CD14-positive monocyte (primary cell): ENCODE results near the gene C6orf15. TPM values are rescaled to one million over a fixed set of nuclear protein-coding genes. Genes with fewer than 3 reads are reported as not detected.

ENCODE experiments used
- DNase-seq, 3 donors: peaks; one replicate each; pipeline ENCODE4 v3.0.0-alpha.2; 2011 to 2022
- H2AFZ ChIP-seq: 2 replicates; pipeline ENCODE4 v1.6.0; 2012; ENCODE audit warnings: mild to moderate bottlenecking, low read depth, low read length, inconsistent platforms; ENCODE audit not compliant: insufficient read depth, poor library complexity, severe bottlenecking
- H3K27ac ChIP-seq, 2 donors: 1 replicate in 1 of 2; 2 replicates in 1 of 2; pipeline ENCODE4 v1.5.1; 2012 to 2013; ENCODE audit warnings: low read length in 2 of 2, control low read depth in 1 of 2, inconsistent platforms in 1 of 2, low read depth in 1 of 2, mild to moderate bottlenecking in 1 of 2
- H3K27me3 ChIP-seq, 2 donors: one replicate each; pipeline versions ENCODE4 v1.6.0 to v1.6.1; 2011 to 2013; ENCODE audit warnings: low read length in 2 of 2; ENCODE audit not compliant: control insufficient read depth in 2 of 2, insufficient read depth in 2 of 2
- H3K36me3 ChIP-seq, 2 donors: replicated peaks in 1 of 2; 1 replicate in 1 of 2; 2 replicates in 1 of 2; pipeline versions ENCODE4 v1.5.1 to v1.6.1; 2012 to 2013; ENCODE audit warnings: low read length in 2 of 2, control low read depth in 1 of 2, inconsistent platforms in 1 of 2, mild to moderate bottlenecking in 1 of 2; ENCODE audit not compliant: insufficient read depth in 2 of 2, control insufficient read depth in 1 of 2
- H3K4me1 ChIP-seq, 2 donors: 1 replicate in 1 of 2; 2 replicates in 1 of 2; pipeline versions ENCODE4 v1.5.1 to v1.6.1; 2012 to 2013; ENCODE audit warnings: low read length in 2 of 2, control low read depth in 1 of 2, inconsistent platforms in 1 of 2, mild to moderate bottlenecking in 1 of 2, moderate library complexity in 1 of 2; ENCODE audit not compliant: insufficient read depth in 2 of 2, control insufficient read depth in 1 of 2
- H3K4me2 ChIP-seq: replicated peaks from 2 replicates; pipeline ENCODE3; 2012; ENCODE audit warnings: low read length, moderate library complexity, mild to moderate bottlenecking; ENCODE audit not compliant: poor library complexity, severe bottlenecking; ENCODE audit errors: extremely low read depth
- H3K4me3 ChIP-seq, 3 experiments: fragments of 200-600 bp in 1 of 3; sonication (generic) in 1 of 3; replicated peaks in 1 of 3; 1 replicate in 2 of 3; 2 replicates in 1 of 3; pipeline ENCODE4 v1.5.1; 2011 to 2013; ENCODE audit warnings: low read length in 3 of 3, mild to moderate bottlenecking in 3 of 3, control low read depth in 2 of 3, low read depth in 2 of 3, inconsistent platforms in 1 of 3, moderate library complexity in 1 of 3
- H3K79me2 ChIP-seq: 2 replicates; pipeline ENCODE4 v1.6.0; 2012; ENCODE audit warnings: mild to moderate bottlenecking, control low read depth, inconsistent platforms, low read length, moderate library complexity; ENCODE audit not compliant: insufficient read depth
- H3K9ac ChIP-seq: 2 replicates; pipeline ENCODE4 v1.6.0; 2017; ENCODE audit warnings: low read length, mild to moderate bottlenecking; ENCODE audit not compliant: insufficient read depth, poor library complexity, severe bottlenecking
- H3K9me3 ChIP-seq, 2 donors: replicated peaks in 1 of 2; 1 replicate in 1 of 2; 2 replicates in 1 of 2; pipeline versions ENCODE4 v1.5.1 to v1.6.1; 2012 to 2013; ENCODE audit warnings: low read length in 2 of 2, control low read depth in 1 of 2; ENCODE audit not compliant: control insufficient read depth in 1 of 2, insufficient read depth in 1 of 2
- H4K20me1 ChIP-seq: 2 replicates; pipeline ENCODE4 v1.6.0; 2012; ENCODE audit warnings: mild to moderate bottlenecking, low read length, control low read depth, moderate library complexity; ENCODE audit not compliant: insufficient read depth
- H3K27ac Mint-ChIP-seq, 7 donors: one replicate each; pipeline ENCODE4 v1.8.0; 2020; ENCODE audit warnings: mild to moderate bottlenecking in 7 of 7, mixed read lengths in 7 of 7, moderate library complexity in 6 of 7, inconsistent platforms in 2 of 7
- H3K27me3 Mint-ChIP-seq, 3 donors: one replicate each; pipeline ENCODE4 v1.8.0; 2021 to 2022; ENCODE audit warnings: low read depth in 3 of 3, mild to moderate bottlenecking in 3 of 3, mixed read lengths in 3 of 3, moderate library complexity in 3 of 3, inconsistent platforms in 1 of 3
- H3K36me3 Mint-ChIP-seq, 2 donors: one replicate each; pipeline ENCODE4 v1.8.0; 2020; ENCODE audit warnings: mixed read lengths in 2 of 2, inconsistent platforms in 1 of 2, mild to moderate bottlenecking in 1 of 2
- H3K4me1 Mint-ChIP-seq: one replicate; pipeline ENCODE4 v1.8.0; 2020; ENCODE audit warnings: mild to moderate bottlenecking, mixed read lengths
- H3K4me3 Mint-ChIP-seq, 2 donors: one replicate each; pipeline ENCODE4 v1.8.0; 2020; ENCODE audit warnings: mild to moderate bottlenecking in 2 of 2, mixed read lengths in 2 of 2, moderate library complexity in 1 of 2
- H3K9me3 Mint-ChIP-seq, 7 donors: one replicate each; pipeline ENCODE4 v1.8.0; 2020 to 2022; ENCODE audit warnings: mixed read lengths in 7 of 7, mild to moderate bottlenecking in 6 of 7, moderate library complexity in 6 of 7, inconsistent platforms in 2 of 7
- CTCF ChIP-seq: fragments of 200-600 bp; IDR thresholded peaks from one replicate; pipeline ENCODE4 v1.8.0; 2022; ENCODE audit warnings: antibody characterized with exemption, mild to moderate bottlenecking
- WGBS: methylation state at CpG from one replicate; pipeline ENCODE4 v1.1.5; 2013; ENCODE audit warnings: missing lambda C conversion rate; ENCODE audit not compliant: insufficient coverage; 5-methylcytosine and 5-hydroxymethylcytosine counted together
- intact Hi-C, 2 donors: fragments of 100-400 bp; cut with micrococcal nuclease; formaldehyde crosslinking; loops; one replicate each; pipeline versions ENCODE4 v1.15.0 to v1.15.1; 2023
- polyA minus RNA-seq: library from RNA; depleted of rRNA, polyadenylated mRNA; stranded (reverse); fragments of >200 nt; gene quantifications from 2 replicates; pipeline ENCODE4 v1.2.3, GENCODE V29; 2012
- polyA plus RNA-seq, 3 donors: library from polyadenylated mRNA; depleted of rRNA in 1 of 3; unstranded in 2 of 3; stranded (reverse) in 1 of 3; fragments of 300-500 nt in 2 of 3; fragments of >200 nt in 1 of 3; fragmentation: Illumina TruSeq in 2 of 3; gene quantifications; 1 replicate in 2 of 3; 2 replicates in 1 of 3; pipeline ENCODE4 v1.2.3, GENCODE V29; 2012 to 2021
- total RNA-seq, 12 experiments: library from RNA in 1 of 12; stranded (reverse) in 1 of 12; fragments of 120-200 nt in 1 of 12; gene quantifications; one replicate each; pipeline ENCODE4 v1.2.4 and lab custom pipeline; 2013 to 2026; ENCODE audit warnings: mixed read lengths in 6 of 12, inconsistent platforms in 1 of 12

C6orf15 gene
- total RNA-seq (2013), result not detected
- polyA plus RNA-seq (not detected), polyA minus RNA-seq (not detected in 2 replicates), total RNA-seq (lab: John Stamatoyannopoulos, UW) (0 to 0.12 (median 0) reads per million in 11 experiments)

DNA sequence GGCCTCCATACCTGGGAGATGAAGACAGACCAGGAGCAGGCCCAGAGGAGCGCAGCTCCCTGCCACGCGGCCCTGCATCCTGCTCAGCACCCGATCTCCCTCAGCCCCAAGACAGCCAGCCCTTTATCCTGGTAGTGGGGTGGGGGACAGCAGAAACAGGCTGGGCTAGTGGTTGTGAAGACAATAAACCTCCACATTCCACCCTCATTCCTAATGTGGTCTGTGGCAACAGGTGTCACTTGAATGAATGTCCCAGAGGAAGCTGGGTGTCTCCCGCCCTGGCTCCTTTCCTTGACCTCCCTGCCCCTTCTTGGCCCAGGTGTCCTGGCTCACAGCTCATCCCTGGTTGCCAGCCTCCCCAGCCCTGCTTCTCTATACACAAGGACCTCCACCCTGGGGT lies at the start of gene C6orf15:
Gene C6orf15, minus strand, starts transcription at position 98 of the 400 bp plus-strand sequence. Its CDS starts 20 bp downstream, at position 78.
- no peak within 1 kb of the TSS for H3K4me2 ChIP-seq
- Mint-ChIP-seq H3K4me3 (no peak within 1 kb of the TSS), H3K36me3 (no peaks in the 10 kb centered on the region), H3K9me3 (peaks cover 0 to 2% (median 0%) of the 10 kb centered on the region in 7 donors), H3K27me3 (peaks cover 12 to 15% (median 14%) of the 10 kb centered on the region in 3 donors), H3K4me1 (peaks cover 39% of the 10 kb centered on the region), H3K27ac (peak within 1 kb of the TSS in 3 of 7 donors; percentile 25 to 66 (median 31))
- peaks cover 0 to 3% of the 10 kb centered on the region in 2 donors for H3K27me3 ChIP-seq
- no peak for TF ChIP-seq CTCF
- no peaks in the 10 kb centered on the region for H3K79me2 ChIP-seq
- no peaks in the 10 kb centered on the region for H3K9me3 ChIP-seq
- H3K9ac ChIP-seq, result no peak within 1 kb of the TSS
- no peaks in the 10 kb centered on the region for H3K36me3 ChIP-seq
- DNase-seq, result no peak
- no peak within 1 kb of the TSS for H2AFZ ChIP-seq
- WGBS, result 100% methylated on average over 1 of the region's 5 CpGs
- no peaks in the 10 kb centered on the region for H4K20me1 ChIP-seq
- intact Hi-C loops, result no loop called here
- peaks cover 16 to 32% of the 10 kb centered on the region in 2 donors for H3K4me1 ChIP-seq
- H3K27ac ChIP-seq, result no peak within 1 kb of the TSS
- no peak within 1 kb of the TSS for H3K4me3 ChIP-seq

GRCh38 chr6:31161216-31162126 lies 49.1 kb upstream of the C6orf15 start:
- Mint-ChIP-seq H3K4me3 (no peak overlapping the region), H3K36me3 (peaks cover 5 to 27% of the 10 kb centered on the region in 2 donors), H3K9me3 (no peaks in the 10 kb centered on the region), H3K4me1 (peaks cover 33% of the 10 kb centered on the region), H3K27ac (peak overlapping the region in 3 of 7 donors; percentile 32 to 80 (median 75)), H3K27me3 (peaks cover 0 to 3% (median 0%) of the 10 kb centered on the region in 3 donors)
- no peaks in the 10 kb centered on the region for H3K9me3 ChIP-seq
- no peak overlapping the region for H3K9ac ChIP-seq
- no peak overlapping the region for H3K4me3 ChIP-seq
- H3K4me1 ChIP-seq, result peaks cover 17 to 24% of the 10 kb centered on the region in 2 donors
- DNase-seq, result no peak
- no peak overlapping the region for H3K4me2 ChIP-seq
- H3K36me3 ChIP-seq, result peaks cover 2 to 20% of the 10 kb centered on the region in 2 donors
- 94% methylated on average over 12 of the region's 19 CpGs for WGBS
- H4K20me1 ChIP-seq, result no peaks in the 10 kb centered on the region
- no peak overlapping the region for H3K27ac ChIP-seq
- peaks cover 21% of the 10 kb centered on the region for H3K79me2 ChIP-seq
- intact Hi-C loops, result no loop called here
- no peak for TF ChIP-seq CTCF
- H3K27me3 ChIP-seq, result no peaks in the 10 kb centered on the region
- H2AFZ ChIP-seq, result no peak overlapping the region
